Adrenal gland (tissue), 5 donors: Measurements from ENCODE around the gene MTUS2.

Experiments used
- CTCF ChIP-seq, 6 experiments: fragments of 450-650 bp in 4 of 6; fragments of 200-600 bp in 2 of 6; sonication (generic) in 1 of 6; IDR thresholded peaks; 1 replicate in 5 of 6; 2 replicates in 1 of 6; pipeline versions ENCODE4 v1.5.1 to v1.8.0; 2016 to 2021; ENCODE audit warnings: antibody characterized with exemption in 6 of 6, mild to moderate bottlenecking in 2 of 6, moderate library complexity in 1 of 6
- POLR2A ChIP-seq, 2 donors: fragments of 450-650 bp; IDR thresholded peaks; one replicate each; pipeline ENCODE4 v1.6.1; 2017; ENCODE audit warnings: antibody characterized with exemption in 2 of 2, mild to moderate bottlenecking in 2 of 2, moderate library complexity in 1 of 2
- donor health status: DM: no; HTN: no; CAD: no.

GRCh38 chr13:29508876-29509252, 688.7 kb downstream of the MTUS2 start:
- TF ChIP-seq CTCF (IDR thresholded peaks at IDR 0.05) = no peak
- TF ChIP-seq POLR2A (IDR thresholded peaks at IDR 0.05) = no peak
